Neural cell (in vitro differentiated cells): ENCODE measurements around the gene EHD1.
A peak's percentile ranks its signal among the peaks of the same experiment; 100 is the strongest.

Source experiments
- CTCF ChIP-seq: fragments of 450-650 bp; IDR thresholded peaks from 2 replicates; pipeline ENCODE4 v1.5.1; 2014; ENCODE audit warnings: antibody characterized with exemption, mild to moderate bottlenecking, moderate library complexity; ENCODE audit not compliant: poor library complexity, severe bottlenecking
- EZH2 ChIP-seq: fragments of 200-600, 300-800 bp; shearing (Covaris generic), sonication (generic); IDR thresholded peaks from 2 replicates; pipeline ENCODE4 v1.6.1; 2014; ENCODE audit warnings: antibody characterized with exemption, low read length, borderline replicate concordance, mild to moderate bottlenecking; ENCODE audit not compliant: insufficient read depth, poor library complexity, severe bottlenecking
- REST ChIP-seq: IDR thresholded peaks from 2 replicates; pipeline ENCODE4 v1.6.1; 2012; ENCODE audit warnings: borderline replicate concordance
- SMC3 ChIP-seq: fragments of 450-650 bp; conservative IDR thresholded peaks from 2 replicates; pipeline ENCODE4 v1.6.1; 2014; ENCODE audit warnings: antibody characterized with exemption, mild to moderate bottlenecking, moderate library complexity; ENCODE audit not compliant: poor library complexity

GRCh38 chr11:64803158-64803845, 75.1 kb downstream of the EHD1 start, which contains the start of gene MAP4K2:
- TF ChIP-seq SMC3 = no peak
- TF ChIP-seq EZH2 = no peak
- TF ChIP-seq CTCF = peak; percentile 49
- TF ChIP-seq REST = no peak
